ENCODE data around the gene UGGT1.

GRCh38 chr2:128234613-128235012 lies 143.6 kb downstream of the UGGT1 start:
- TF ChIP-seq EZH2phosphoT487 (IDR thresholded peaks at IDR 0.05; ENCODE audit: borderline replicate concordance, low read length) (no peak), CTCF (IDR thresholded peaks at IDR 0.05; ENCODE audit: low read depth, low read length, poor library complexity, severe bottlenecking) (no peak)

Data from DOHH2 (cell line).